ENCODE data around the gene HOXC9. TPM values are rescaled to one million over a fixed set of nuclear protein-coding genes. Genes with fewer than 3 reads are reported as not detected.

Gene HOXC9
- total and polyA plus RNA-seq, 9 of the 15 experiments (the other 6 are each of a cell fraction or from before 2014, with no cell fraction given), result 1.1 to 10.5 (median 9.3) TPM

DNA sequence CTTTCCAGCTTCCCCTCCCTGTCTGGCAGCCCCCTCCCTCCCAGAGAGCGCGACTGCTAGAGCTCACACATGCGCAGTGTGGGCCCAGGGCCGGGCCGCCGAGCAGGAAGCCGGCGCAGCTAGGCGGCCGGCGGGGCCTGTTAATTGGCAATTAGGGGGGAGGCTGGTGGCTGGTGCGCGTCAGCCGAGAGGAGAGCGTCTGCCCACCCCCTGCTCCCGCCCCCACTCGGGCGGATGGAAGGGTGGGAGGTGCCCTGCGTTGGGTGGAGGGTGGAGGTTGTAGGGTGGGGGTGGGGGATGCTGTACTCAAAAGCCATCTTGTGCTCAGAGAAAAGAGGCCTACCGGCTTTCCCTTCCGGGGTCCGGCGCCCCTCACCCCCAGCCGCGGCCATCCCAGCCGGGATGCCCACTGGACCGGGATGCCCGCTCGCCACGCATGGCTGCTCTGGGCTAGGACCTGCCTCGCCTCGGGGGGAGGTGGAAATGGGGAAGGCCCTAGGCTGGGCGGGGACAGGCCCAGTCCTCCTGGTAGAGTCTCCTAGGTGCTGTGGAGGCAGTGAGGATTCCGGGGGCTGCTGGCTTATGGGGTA lies 18.0 kb downstream of the HOXC9 start (continued):
- TF ChIP-seq, protein P1, sequence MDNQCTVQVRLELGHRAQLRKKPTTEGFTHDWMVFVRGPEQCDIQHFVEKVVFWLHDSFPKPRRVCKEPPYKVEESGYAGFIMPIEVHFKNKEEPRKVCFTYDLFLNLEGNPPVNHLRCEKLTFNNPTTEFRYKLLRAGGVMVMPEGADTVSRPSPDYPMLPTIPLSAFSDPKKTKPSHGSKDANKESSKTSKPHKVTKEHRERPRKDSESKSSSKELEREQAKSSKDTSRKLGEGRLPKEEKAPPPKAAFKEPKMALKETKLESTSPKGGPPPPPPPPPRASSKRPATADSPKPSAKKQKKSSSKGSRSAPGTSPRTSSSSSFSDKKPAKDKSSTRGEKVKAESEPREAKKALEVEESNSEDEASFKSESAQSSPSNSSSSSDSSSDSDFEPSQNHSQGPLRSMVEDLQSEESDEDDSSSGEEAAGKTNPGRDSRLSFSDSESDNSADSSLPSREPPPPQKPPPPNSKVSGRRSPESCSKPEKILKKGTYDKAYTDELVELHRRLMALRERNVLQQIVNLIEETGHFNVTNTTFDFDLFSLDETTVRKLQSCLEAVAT (IDR thresholded peaks at IDR 0.05), result no peak
- TF ChIP-seq TAF9B (IDR thresholded peaks at IDR 0.05; ENCODE audit: partially characterized antibody) (no peak), NR2F6 (CRISPR knock-in tag; IDR thresholded peaks at IDR 0.05) (no peak), ADNP (tag; IDR thresholded peaks at IDR 0.05) (no peak), SRSF9 (IDR thresholded peaks at IDR 0.05; ENCODE audit: borderline replicate concordance, low read depth, low read length) (no peak), BRD4 (IDR thresholded peaks at IDR 0.05) (0 out of 2 replicates have a peak, but pooled peaks have one; percentile 89), POLR2B (IDR thresholded peaks at IDR 0.05; ENCODE audit: low read depth, partially characterized antibody) (peak; percentile 56), SIN3B (IDR thresholded peaks at IDR 0.05; ENCODE audit: low read depth) (no peak), MEF2A (IDR thresholded peaks at IDR 0.05; ENCODE audit: control insufficient read depth, low read depth, low read length) (no peak), ELF1 (tag; IDR thresholded peaks at IDR 0.05) (peak; percentile 56), SETDB1 (IDR thresholded peaks at IDR 0.05; ENCODE audit: low read length) (no peak), NFIX (CRISPR knock-in tag; IDR thresholded peaks at IDR 0.05; ENCODE audit: low read depth) (no peak), RBBP5 (IDR thresholded peaks at IDR 0.05; ENCODE audit: borderline replicate concordance, insufficient read depth, low read length, poor library complexity, severe bottlenecking) (no peak), CAMTA2 (CRISPR knock-in tag; conservative IDR thresholded peaks at IDR 0.05) (no peak), ETV1 (tag; conservative IDR thresholded peaks at IDR 0.05; ENCODE audit: low read depth) (peak; percentile 61; the same call in 1 of the 2 replicates), STAT5B (CRISPR knock-in tag; IDR thresholded peaks at IDR 0.05) (no peak)
- TF ChIP-seq, protein P2, sequence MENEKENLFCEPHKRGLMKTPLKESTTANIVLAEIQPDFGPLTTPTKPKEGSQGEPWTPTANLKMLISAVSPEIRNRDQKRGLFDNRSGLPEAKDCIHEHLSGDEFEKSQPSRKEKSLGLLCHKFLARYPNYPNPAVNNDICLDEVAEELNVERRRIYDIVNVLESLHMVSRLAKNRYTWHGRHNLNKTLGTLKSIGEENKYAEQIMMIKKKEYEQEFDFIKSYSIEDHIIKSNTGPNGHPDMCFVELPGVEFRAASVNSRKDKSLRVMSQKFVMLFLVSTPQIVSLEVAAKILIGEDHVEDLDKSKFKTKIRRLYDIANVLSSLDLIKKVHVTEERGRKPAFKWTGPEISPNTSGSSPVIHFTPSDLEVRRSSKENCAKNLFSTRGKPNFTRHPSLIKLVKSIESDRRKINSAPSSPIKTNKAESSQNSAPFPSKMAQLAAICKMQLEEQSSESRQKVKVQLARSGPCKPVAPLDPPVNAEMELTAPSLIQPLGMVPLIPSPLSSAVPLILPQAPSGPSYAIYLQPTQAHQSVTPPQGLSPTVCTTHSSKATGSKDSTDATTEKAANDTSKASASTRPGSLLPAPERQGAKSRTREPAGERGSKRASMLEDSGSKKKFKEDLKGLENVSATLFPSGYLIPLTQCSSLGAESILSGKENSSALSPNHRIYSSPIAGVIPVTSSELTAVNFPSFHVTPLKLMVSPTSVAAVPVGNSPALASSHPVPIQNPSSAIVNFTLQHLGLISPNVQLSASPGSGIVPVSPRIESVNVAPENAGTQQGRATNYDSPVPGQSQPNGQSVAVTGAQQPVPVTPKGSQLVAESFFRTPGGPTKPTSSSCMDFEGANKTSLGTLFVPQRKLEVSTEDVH (IDR thresholded peaks at IDR 0.05; ENCODE audit: low read depth, partially characterized antibody), result no peak
- TF ChIP-seq, protein P3, sequence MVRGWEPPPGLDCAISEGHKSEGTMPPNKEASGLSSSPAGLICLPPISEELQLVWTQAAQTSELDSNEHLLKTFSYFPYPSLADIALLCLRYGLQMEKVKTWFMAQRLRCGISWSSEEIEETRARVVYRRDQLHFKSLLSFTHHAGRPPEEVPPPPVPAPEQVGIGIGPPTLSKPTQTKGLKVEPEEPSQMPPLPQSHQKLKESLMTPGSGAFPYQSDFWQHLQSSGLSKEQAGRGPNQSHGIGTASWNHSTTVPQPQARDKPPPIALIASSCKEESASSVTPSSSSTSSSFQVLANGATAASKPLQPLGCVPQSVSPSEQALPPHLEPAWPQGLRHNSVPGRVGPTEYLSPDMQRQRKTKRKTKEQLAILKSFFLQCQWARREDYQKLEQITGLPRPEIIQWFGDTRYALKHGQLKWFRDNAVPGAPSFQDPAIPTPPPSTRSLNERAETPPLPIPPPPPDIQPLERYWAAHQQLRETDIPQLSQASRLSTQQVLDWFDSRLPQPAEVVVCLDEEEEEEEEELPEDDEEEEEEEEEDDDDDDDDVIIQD (CRISPR knock-in tag; IDR thresholded peaks at IDR 0.05), result no peak
